ENCODE measurements around the gene MTMR12.

DNA sequence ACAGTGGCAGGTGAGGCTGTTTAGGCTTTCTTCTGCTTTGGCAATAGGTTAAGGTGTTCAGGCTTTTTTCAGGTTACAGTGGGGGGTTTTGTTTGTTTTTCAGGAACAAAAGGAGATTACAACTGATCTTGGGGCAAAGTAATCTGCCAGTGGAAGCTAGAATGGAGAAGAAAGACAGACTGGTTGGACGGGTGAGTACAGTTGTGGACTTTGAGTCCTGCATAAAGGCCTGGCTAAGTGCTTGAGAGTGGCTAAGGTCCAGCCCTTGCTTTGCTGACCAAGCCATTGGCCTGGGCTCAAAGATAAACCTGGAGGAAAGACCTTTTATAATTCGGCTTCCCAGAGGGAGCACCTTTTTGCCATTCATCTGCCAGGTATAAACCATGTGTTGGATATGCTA, 63.1 kb downstream of the MTMR12 start:
- TF ChIP-seq EP300 (IDR thresholded peaks at IDR 0.05; ENCODE audit: borderline replicate concordance) = no peak
- TF ChIP-seq TEAD4 (IDR thresholded peaks at IDR 0.05) = no peak
- TF ChIP-seq YY1 (IDR thresholded peaks at IDR 0.05; ENCODE audit: low read depth) = no peak
- TF ChIP-seq EGR1 (IDR thresholded peaks at IDR 0.05) = no peak
- no peak for TF ChIP-seq CEBPB (IDR thresholded peaks at IDR 0.05)
- TF ChIP-seq, protein P1, sequence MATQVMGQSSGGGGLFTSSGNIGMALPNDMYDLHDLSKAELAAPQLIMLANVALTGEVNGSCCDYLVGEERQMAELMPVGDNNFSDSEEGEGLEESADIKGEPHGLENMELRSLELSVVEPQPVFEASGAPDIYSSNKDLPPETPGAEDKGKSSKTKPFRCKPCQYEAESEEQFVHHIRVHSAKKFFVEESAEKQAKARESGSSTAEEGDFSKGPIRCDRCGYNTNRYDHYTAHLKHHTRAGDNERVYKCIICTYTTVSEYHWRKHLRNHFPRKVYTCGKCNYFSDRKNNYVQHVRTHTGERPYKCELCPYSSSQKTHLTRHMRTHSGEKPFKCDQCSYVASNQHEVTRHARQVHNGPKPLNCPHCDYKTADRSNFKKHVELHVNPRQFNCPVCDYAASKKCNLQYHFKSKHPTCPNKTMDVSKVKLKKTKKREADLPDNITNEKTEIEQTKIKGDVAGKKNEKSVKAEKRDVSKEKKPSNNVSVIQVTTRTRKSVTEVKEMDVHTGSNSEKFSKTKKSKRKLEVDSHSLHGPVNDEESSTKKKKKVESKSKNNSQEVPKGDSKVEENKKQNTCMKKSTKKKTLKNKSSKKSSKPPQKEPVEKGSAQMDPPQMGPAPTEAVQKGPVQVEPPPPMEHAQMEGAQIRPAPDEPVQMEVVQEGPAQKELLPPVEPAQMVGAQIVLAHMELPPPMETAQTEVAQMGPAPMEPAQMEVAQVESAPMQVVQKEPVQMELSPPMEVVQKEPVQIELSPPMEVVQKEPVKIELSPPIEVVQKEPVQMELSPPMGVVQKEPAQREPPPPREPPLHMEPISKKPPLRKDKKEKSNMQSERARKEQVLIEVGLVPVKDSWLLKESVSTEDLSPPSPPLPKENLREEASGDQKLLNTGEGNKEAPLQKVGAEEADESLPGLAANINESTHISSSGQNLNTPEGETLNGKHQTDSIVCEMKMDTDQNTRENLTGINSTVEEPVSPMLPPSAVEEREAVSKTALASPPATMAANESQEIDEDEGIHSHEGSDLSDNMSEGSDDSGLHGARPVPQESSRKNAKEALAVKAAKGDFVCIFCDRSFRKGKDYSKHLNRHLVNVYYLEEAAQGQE (IDR thresholded peaks at IDR 0.05; ENCODE audit: low read depth) = no peak
- TF ChIP-seq, protein P2, sequence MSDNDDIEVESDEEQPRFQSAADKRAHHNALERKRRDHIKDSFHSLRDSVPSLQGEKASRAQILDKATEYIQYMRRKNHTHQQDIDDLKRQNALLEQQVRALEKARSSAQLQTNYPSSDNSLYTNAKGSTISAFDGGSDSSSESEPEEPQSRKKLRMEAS (IDR thresholded peaks at IDR 0.05) = no peak
- TF ChIP-seq TAF1 (IDR thresholded peaks at IDR 0.05; ENCODE audit: low read depth) = no peak
- TF ChIP-seq CREB1 (IDR thresholded peaks at IDR 0.05; ENCODE audit: low read depth) = no peak
- TF ChIP-seq NFIC (IDR thresholded peaks at IDR 0.05) = no peak
- no peak for TF ChIP-seq RAD21 (IDR thresholded peaks at IDR 0.05; ENCODE audit: low read depth)

All from Ishikawa (cell line).